ENCODE results near the gene MTRF1. TPM values are rescaled to one million over a fixed set of nuclear protein-coding genes. Genes with fewer than 3 reads are reported as not detected.

MTRF1 gene
- total RNA-seq, 4 donors from 2014 or later = 10.7 to 29.6 (median 21.4) TPM

DNA sequence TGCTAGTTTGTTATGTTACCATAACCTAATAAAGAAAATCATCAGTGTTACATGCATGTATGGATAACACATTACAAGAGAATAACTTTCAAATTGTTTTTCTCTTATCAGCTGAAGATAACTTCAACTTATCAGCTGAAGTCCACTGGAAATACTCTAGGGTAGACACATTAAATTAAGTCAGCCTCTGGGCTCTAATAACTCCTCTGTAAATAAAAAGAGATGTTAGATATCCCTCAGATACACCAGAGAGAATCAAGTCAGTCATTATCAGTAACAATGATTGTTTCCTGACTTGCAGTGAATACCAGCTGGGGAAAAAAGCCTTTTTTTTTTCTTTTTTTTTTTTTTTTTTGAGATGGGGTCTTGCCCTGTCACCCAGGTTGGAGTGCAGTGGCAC lies 67.4 kb downstream of the MTRF1 start:
- TF ChIP-seq, protein P1, sequence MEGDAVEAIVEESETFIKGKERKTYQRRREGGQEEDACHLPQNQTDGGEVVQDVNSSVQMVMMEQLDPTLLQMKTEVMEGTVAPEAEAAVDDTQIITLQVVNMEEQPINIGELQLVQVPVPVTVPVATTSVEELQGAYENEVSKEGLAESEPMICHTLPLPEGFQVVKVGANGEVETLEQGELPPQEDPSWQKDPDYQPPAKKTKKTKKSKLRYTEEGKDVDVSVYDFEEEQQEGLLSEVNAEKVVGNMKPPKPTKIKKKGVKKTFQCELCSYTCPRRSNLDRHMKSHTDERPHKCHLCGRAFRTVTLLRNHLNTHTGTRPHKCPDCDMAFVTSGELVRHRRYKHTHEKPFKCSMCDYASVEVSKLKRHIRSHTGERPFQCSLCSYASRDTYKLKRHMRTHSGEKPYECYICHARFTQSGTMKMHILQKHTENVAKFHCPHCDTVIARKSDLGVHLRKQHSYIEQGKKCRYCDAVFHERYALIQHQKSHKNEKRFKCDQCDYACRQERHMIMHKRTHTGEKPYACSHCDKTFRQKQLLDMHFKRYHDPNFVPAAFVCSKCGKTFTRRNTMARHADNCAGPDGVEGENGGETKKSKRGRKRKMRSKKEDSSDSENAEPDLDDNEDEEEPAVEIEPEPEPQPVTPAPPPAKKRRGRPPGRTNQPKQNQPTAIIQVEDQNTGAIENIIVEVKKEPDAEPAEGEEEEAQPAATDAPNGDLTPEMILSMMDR (IDR thresholded peaks at IDR 0.05) = no peak
- TF ChIP-seq POLR2A (IDR thresholded peaks at IDR 0.05) = no peak
- Histone ChIP-seq H3K36me3 (no peaks in the 10 kb centered on the region), H3K27ac (no peak overlapping the region), H3K4me3 (no peak overlapping the region), H3K9me3 (no peaks in the 10 kb centered on the region), H3K4me1 (peaks cover 0 to 19% (median 0%) of the 10 kb centered on the region in 4 donors), H3K27me3 (no peaks in the 10 kb centered on the region)
- no peak for DNase-seq

DNA sequence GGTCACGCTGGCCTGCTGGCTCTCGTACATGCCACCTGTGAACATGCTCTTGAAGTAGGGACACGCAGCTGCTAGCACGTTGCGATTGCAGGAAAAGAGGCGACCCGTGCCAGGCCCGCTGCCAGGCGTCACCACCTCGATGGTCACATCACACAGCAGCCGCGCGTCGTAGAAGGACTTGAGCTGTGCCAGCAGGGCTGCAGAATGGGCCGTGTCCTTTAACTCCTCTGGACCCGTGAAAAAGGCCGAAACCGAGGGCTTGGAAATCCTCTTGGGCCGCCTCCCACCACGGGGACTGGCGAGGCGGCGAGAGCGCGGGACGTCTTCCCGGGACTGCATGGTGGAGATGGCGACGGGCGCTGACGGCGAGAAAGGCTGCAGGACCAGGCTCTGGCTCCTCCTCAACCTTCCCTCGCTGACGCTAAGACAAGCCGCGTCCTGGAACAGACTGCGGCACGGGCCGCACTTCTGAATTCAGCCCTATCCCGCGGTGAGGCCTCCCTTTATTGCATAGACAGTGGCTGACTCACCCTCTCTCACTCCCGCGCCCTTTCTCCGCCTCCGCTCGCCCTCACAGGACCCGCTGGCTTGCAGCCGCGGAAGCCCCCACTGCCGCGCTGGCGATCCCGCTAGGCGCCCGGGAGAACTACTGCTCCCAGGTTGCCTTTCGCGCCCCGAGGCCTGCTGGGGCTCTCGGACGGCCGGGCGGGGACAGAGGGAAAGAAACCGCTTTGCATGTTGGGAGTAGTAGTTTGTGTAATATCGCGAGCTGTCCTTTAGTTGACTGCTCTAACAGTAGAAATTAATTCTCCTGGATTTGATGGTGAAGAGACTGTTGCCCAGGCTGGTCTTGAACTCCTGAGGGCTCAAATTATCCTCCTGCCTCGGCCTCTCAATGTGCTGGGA lies 69.2 kb downstream of the MTRF1 start, which contains the start of gene KBTBD7:
KBTBD7 (minus strand) TSS at position 651 of the 906 bp plus-strand sequence; CDS start at position 339, 312 bp downstream.
- no peaks in the 10 kb centered on the region for H3K27me3 ChIP-seq

DNA sequence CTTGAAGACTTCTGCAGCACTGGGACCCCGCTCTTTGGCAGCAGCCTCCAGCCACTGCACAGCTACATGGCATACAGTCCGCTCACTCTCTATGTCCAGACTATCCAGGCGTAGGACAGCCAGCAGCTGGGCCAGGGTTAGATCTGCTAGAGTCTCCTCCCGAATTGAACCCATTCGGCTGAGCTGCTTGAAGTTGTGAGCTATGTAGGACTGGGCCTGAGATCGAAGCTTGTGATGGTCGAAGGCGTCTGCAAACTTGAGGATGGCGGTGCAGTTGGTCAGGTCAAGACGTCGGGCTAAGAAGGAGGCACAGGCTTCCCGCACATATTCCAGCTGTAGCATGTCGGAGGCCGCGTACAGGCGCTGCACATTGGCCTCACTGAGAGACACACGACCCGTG lies 69.9 kb downstream of the MTRF1 start:
- H3K27ac ChIP-seq = peak overlapping the region in 1 of 4 donors; percentile 82
- DNase-seq = no peak
- TF ChIP-seq, protein P1 (IDR thresholded peaks at IDR 0.05) = no peak
- TF ChIP-seq POLR2A (IDR thresholded peaks at IDR 0.05) = no peak
- peak overlapping the region in 3 of 4 donors; percentile 62 to 79 (median 67) for H3K4me3 ChIP-seq
- no peaks in the 10 kb centered on the region for H3K27me3 ChIP-seq
- H3K4me1 ChIP-seq = peaks cover 0 to 19% (median 0%) of the 10 kb centered on the region in 4 donors
- H3K36me3 ChIP-seq = no peaks in the 10 kb centered on the region
- no peaks in the 10 kb centered on the region for H3K9me3 ChIP-seq

More for the DNA sequence above, 69.2 kb downstream of the MTRF1 start, which contains the start of gene KBTBD7:
- Histone ChIP-seq H3K4me1 (peaks cover 0 to 19% (median 0%) of the 10 kb centered on the region in 4 donors), H3K36me3 (no peaks in the 10 kb centered on the region), H3K9me3 (no peaks in the 10 kb centered on the region), H3K4me3 (peak within 1 kb of the TSS; percentile 52 to 79 (median 64)), H3K27ac (peak within 1 kb of the TSS; percentile 63 to 87 (median 83))
- TF ChIP-seq POLR2A (IDR thresholded peaks at IDR 0.05) = peak; percentile 24 to 62
- TF ChIP-seq, protein P1 (IDR thresholded peaks at IDR 0.05) = peak in 2 of 6 experiments; percentile 5 to 28
- peak; percentile 91 to 96 (median 93) for DNase-seq

DNA sequence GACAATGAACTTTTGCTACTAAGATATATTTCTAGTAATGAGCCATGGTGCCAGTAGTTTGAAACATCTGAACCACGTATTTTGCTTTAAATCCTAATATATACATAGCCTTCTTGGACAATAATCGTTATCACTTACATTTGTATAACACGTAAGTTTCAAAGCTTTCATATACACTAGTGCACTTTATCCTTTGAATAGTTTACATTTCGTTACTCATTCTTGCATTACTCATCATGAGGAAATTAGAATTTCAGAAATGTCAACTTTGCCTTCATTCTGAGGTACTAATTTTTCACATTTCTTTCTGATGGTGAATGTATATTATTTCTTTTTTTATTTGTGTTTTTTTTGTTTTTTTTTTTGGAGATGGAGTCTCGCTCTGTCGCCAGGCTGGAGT lies 74.8 kb downstream of the MTRF1 start:
- Histone ChIP-seq H3K4me3 (no peak overlapping the region), H3K9me3 (no peaks in the 10 kb centered on the region), H3K4me1 (peaks cover 0 to 16% (median 0%) of the 10 kb centered on the region in 4 donors), H3K36me3 (no peaks in the 10 kb centered on the region), H3K27me3 (no peaks in the 10 kb centered on the region), H3K27ac (no peak overlapping the region)
- DNase-seq = no peak
- TF ChIP-seq, protein P1 (IDR thresholded peaks at IDR 0.05) = no peak
- no peak for TF ChIP-seq POLR2A (IDR thresholded peaks at IDR 0.05)

DNA sequence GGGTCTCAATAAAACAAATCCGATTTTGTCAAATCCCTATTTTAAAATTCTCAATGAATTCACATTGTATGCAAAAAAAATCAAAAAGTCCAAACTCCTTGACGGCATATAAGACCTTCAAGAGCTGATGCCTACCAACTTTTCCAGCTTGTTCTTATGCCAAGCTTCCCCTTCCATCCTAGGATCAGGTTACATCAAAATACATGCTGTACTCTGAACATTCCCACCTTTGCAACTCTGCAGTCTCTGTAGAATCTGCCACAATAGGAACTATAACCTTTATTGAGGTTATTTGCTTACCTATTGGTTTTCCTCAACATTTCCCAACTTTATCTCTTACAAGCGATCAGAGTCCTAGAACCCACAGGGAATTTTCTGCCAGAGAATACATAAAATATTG lies 76.9 kb downstream of the MTRF1 start:
- Histone ChIP-seq H3K36me3 (no peaks in the 10 kb centered on the region), H3K4me3 (no peak overlapping the region), H3K27ac (no peak overlapping the region), H3K4me1 (no peaks in the 10 kb centered on the region), H3K27me3 (no peaks in the 10 kb centered on the region), H3K9me3 (no peaks in the 10 kb centered on the region)
- TF ChIP-seq POLR2A (IDR thresholded peaks at IDR 0.05) = no peak
- TF ChIP-seq, protein P1 (IDR thresholded peaks at IDR 0.05) = no peak
- no peak for DNase-seq
